Osteocyte (in vitro differentiated cells): ENCODE measurements around the gene NGLY1. TPM values are rescaled to one million over a fixed set of nuclear protein-coding genes. Genes with fewer than 3 reads are reported as not detected.

Experiments
- DNase-seq: peaks from one replicate; pipeline ENCODE4 v3.0.0; 2021; ENCODE audit warnings: mixed read lengths; ENCODE audit not compliant: unreplicated experiment; ENCODE audit errors: extremely low spot score
- H3K27ac Mint-ChIP-seq: one replicate; pipeline ENCODE4 v1.8.0; 2021; ENCODE audit warnings: mild to moderate bottlenecking, mixed read lengths; ENCODE audit not compliant: unreplicated experiment
- H3K27me3 Mint-ChIP-seq: one replicate; pipeline ENCODE4 v1.8.0; 2021; ENCODE audit warnings: mixed read lengths; ENCODE audit not compliant: unreplicated experiment
- H3K36me3 Mint-ChIP-seq: one replicate; pipeline ENCODE4 v1.8.0; 2021; ENCODE audit warnings: mixed read lengths; ENCODE audit not compliant: unreplicated experiment
- H3K4me1 Mint-ChIP-seq: one replicate; pipeline ENCODE4 v1.8.0; 2021; ENCODE audit warnings: mixed read lengths; ENCODE audit not compliant: unreplicated experiment
- H3K4me3 Mint-ChIP-seq: one replicate; pipeline ENCODE4 v1.8.0; 2021; ENCODE audit warnings: mild to moderate bottlenecking, moderate library complexity, mixed read lengths; ENCODE audit not compliant: unreplicated experiment
- H3K9me3 Mint-ChIP-seq: one replicate; pipeline ENCODE4 v1.8.0; 2021; ENCODE audit warnings: mixed read lengths; ENCODE audit not compliant: unreplicated experiment
- total RNA-seq: library from RNA; stranded (reverse); gene quantifications from 2 replicates; pipeline ENCODE4 v1.2.1, GENCODE V29; 2021
- TF ChIP-seq, protein P1 (sequence below): fragments of 200-600 bp; sonication (generic); IDR thresholded peaks from 2 replicates; pipeline ENCODE4 v1.5.0; 2021; ENCODE audit warnings: antibody characterized with exemption, mild to moderate bottlenecking, moderate library complexity

The NGLY1 gene
- total RNA-seq, 1 donor from 2014 or later: 29.6 TPM

DNA sequence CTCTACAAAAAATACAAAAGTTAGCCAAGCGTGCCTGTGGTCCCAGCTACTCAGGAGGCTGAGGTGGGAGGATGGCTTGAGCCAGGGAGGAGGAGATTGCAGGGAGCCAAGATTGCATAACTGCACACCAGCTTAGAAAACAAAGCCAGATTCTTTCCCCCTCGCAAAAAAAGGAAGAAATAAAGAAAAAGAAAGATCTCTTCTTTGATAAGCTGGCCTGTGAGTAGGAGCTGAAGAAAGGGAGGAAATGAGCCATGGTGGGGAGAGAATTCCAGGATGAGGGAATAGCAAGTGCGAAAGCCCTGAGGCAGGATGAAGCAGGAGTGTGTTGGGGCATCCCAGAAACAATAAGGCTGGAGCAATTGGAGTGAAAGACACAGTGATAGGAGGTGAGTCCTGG is 94.0 kb downstream of the NGLY1 start:
- Mint-ChIP-seq H3K27me3 (peaks cover 35% of the 10 kb centered on the region), H3K4me3 (no peak overlapping the region), H3K36me3 (no peaks in the 10 kb centered on the region), H3K27ac (no peak overlapping the region), H3K4me1 (peaks cover 7% of the 10 kb centered on the region), H3K9me3 (no peaks in the 10 kb centered on the region)
- no peak for DNase-seq
- TF ChIP-seq, protein P1, sequence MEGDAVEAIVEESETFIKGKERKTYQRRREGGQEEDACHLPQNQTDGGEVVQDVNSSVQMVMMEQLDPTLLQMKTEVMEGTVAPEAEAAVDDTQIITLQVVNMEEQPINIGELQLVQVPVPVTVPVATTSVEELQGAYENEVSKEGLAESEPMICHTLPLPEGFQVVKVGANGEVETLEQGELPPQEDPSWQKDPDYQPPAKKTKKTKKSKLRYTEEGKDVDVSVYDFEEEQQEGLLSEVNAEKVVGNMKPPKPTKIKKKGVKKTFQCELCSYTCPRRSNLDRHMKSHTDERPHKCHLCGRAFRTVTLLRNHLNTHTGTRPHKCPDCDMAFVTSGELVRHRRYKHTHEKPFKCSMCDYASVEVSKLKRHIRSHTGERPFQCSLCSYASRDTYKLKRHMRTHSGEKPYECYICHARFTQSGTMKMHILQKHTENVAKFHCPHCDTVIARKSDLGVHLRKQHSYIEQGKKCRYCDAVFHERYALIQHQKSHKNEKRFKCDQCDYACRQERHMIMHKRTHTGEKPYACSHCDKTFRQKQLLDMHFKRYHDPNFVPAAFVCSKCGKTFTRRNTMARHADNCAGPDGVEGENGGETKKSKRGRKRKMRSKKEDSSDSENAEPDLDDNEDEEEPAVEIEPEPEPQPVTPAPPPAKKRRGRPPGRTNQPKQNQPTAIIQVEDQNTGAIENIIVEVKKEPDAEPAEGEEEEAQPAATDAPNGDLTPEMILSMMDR: no peak

DNA sequence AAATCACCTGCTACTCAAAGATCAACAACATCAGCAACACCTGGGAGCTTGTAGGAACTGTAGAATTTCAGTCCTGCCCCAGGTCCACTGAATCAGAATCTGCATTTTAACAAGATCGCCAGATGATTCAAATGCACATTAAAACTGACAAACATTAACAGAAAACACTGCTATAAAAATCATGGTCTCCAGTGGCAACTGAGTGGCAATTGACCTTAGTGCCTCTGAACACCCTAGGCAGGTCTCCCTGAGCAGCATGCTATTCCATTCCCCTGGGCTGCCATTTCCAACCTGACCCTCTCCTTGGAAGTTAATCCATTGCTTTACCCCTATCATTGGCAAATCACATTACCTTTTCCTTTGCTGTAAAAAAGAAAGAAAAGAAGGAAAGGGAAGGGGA is 95.5 kb downstream of the NGLY1 start:
- no peak for DNase-seq
- Mint-ChIP-seq H3K9me3 (no peaks in the 10 kb centered on the region), H3K27me3 (peaks cover 30% of the 10 kb centered on the region), H3K4me3 (no peak overlapping the region), H3K27ac (no peak overlapping the region), H3K4me1 (peaks cover 6% of the 10 kb centered on the region), H3K36me3 (no peaks in the 10 kb centered on the region)
- TF ChIP-seq, protein P1: no peak

DNA sequence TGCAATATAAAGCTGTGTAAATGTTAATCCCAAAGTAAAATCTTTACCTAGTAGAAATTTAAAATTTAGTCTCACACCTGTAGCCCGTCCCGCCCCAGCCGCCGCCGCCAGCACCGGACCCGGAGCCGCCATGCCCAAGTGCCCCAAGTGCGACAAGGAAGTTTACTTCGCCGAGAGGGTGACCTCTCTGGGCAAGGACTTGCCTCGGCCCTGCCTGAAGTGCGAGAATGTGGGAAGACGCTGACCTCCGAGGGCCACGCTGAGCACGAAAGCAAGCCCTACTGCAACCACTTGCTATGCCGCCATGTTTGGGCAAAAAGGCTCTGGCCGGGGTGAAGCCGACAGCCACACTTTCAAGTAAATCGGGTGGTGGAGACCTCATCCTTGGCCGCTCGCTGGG is 96.5 kb downstream of the NGLY1 start:
- H3K4me3 Mint-ChIP-seq: no peak overlapping the region

DNA sequence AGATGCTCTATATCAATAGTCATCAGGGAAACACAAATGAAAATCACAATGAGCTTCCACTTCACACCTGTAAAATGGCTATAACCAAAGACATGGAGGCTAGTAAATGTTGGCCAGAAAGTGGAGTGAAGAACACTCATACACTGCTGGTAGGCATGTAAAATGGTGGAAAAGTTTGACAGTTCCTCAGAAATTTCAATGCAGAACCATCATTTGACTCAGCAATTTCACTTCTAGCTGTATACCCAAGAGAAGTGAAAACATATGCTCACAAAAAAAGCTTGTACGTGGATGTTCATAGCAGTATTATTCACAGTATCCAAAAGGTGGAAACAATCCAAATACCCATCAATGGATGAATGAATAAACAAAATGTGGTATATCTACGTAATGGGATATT is 99.4 kb downstream of the NGLY1 start:
- Mint-ChIP-seq H3K27ac (no peak overlapping the region), H3K36me3 (no peaks in the 10 kb centered on the region), H3K27me3 (peaks cover 20% of the 10 kb centered on the region), H3K4me3 (no peak overlapping the region), H3K9me3 (no peaks in the 10 kb centered on the region), H3K4me1 (peaks cover under 1% of the 10 kb centered on the region)
- no peak for DNase-seq
- TF ChIP-seq, protein P1: no peak

More for the DNA sequence above, 96.5 kb downstream of the NGLY1 start:
- Mint-ChIP-seq H3K27ac (no peak overlapping the region), H3K27me3 (peaks cover 30% of the 10 kb centered on the region), H3K9me3 (no peaks in the 10 kb centered on the region), H3K4me1 (no peaks in the 10 kb centered on the region), H3K36me3 (no peaks in the 10 kb centered on the region)
- TF ChIP-seq, protein P1: no peak
- DNase-seq: no peak

DNA sequence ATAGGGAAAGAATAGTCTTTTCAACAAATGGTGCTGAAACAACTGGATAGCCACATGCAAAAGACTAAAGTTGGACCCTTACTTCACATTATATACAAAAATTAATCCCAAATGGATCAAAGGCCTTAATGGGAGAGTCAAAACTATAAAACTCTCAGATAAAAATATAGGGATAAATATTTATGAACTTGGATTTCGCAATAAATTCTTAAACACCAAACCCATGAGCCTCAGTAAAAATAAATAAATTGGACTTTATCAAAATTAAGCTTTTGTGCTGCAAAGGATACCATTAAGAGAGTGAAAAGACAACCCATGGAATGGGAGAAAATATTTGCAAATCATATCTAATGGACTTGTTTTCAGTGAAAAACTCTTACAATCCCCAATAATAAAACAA is 99.8 kb downstream of the NGLY1 start:
- TF ChIP-seq, protein P1: no peak
- Mint-ChIP-seq H3K9me3 (no peaks in the 10 kb centered on the region), H3K36me3 (no peaks in the 10 kb centered on the region), H3K4me3 (no peak overlapping the region), H3K27me3 (peaks cover 21% of the 10 kb centered on the region), H3K4me1 (peaks cover 4% of the 10 kb centered on the region), H3K27ac (no peak overlapping the region)
- DNase-seq: no peak
